Heart left ventricle (tissue), 13 donors: ENCODE data around the gene FAM43B.

Experiments used
- CTCF ChIP-seq, 12 donors: fragments of 200-600 bp; sonication (generic) in 4 of 12; IDR thresholded peaks; one replicate each; pipeline versions ENCODE4 v1.5.0 to v1.8.0; 2018 to 2022; ENCODE audit warnings: antibody characterized with exemption in 12 of 12, mild to moderate bottlenecking in 5 of 12
- POLR2A ChIP-seq, 2 donors: fragments of 450-650 bp; IDR thresholded peaks; one replicate each; pipeline ENCODE4 v1.6.1; 2017; ENCODE audit warnings: antibody characterized with exemption in 2 of 2, mild to moderate bottlenecking in 2 of 2, moderate library complexity in 2 of 2
- donor health status: ischemic (EF 13 %, LVEDD 7.1; RV severe dilation, severe dysfunction).
- donor health status: DM: no; HTN: yes; CAD: no.
- donor health status: DM: no; HTN: no; CAD: no.
- donor health status: ischemic (EF 25% LVEDD 6.9; RV normal size, moderate dysfunction).
- donor health status: ischemic (EF 25% LVEDD 5.7; RV mildly dilated, moderate dysfunction).
- donor health status: ischemic (EF 35%, LVEDD 5.7; RV mildly dilated, moderate dysfunction).
- donor health status: nonischemic (EF 11% LVEDD 7.7; RV severe dilation, severe dysfunction).
- donor health status: DM: yes; HTN: yes; CAD: no.
- donor health status: PGD.
- donor health status: ischemic (EF 29% LVEDD 5.4; RV normal size, mild dysfunction).
- donor health status: nonischemic (EF 23%, LVEDD 6.1; RV moderate dilation, normal function).

GRCh38 chr1:20555758-20556120 is 3.4 kb downstream of the FAM43B start:
- TF ChIP-seq CTCF (IDR thresholded peaks at IDR 0.05) (no peak), POLR2A (IDR thresholded peaks at IDR 0.05) (no peak)
